ENCODE measurements around the gene SPIRE2. TPM values are rescaled to one million over a fixed set of nuclear protein-coding genes. Genes with fewer than 3 reads are reported as not detected.

Gene SPIRE2
- total and polyA plus RNA-seq, 9 of the 15 experiments (the other 6 are each of a cell fraction or from before 2014, with no cell fraction given): 0.70 to 7.5 (median 4.6) TPM

GRCh38 chr16:89796104-89796503, 32.2 kb upstream of the SPIRE2 start:
- POLR2A ChIA-PET: no interaction called here

More at GRCh38 chr16:89796104-89796503, 32.2 kb upstream of the SPIRE2 start:
- FAIRE-seq: no peak
- 97% methylated on average over 17 of the region's 18 CpGs for WGBS (ENCODE audit: insufficient coverage, low coverage, missing lambda C conversion rate)
- no peak for ATAC-seq
- Histone ChIP-seq H3K9ac (ENCODE audit: insufficient read depth in 1 of 2, low read depth in 2 of 2, low read length in 2 of 2) (peak overlapping the region in 1 of 2 experiments; percentile 26; a peak in 1 of 4 replicates), H2AFZ (ENCODE audit: low read depth, low read length) (no peak overlapping the region), H3K9me3 (replicated peaks; ENCODE audit: control insufficient read depth, insufficient read depth, low read depth, low read length) (no peaks in the 10 kb centered on the region), H3K4me2 (ENCODE audit: insufficient read depth, low read length) (no peak overlapping the region), H4K20me1 (replicated peaks; ENCODE audit: control insufficient read depth, insufficient read depth, low read length) (0 out of 2 replicates have a peak, but pooled peaks cover 3% of the 10 kb centered on the region), H3K4me3 (no peak overlapping the region), H3K27me3 (ENCODE audit: control insufficient read depth in 2 of 2, insufficient read depth in 2 of 2, low read length in 2 of 2) (no peaks in the 10 kb centered on the region), H3K9me1 (ENCODE audit: control insufficient read depth, insufficient read depth, low read length) (no peaks in the 10 kb centered on the region), H3K4me1 (replicated peaks in 1 of 2; ENCODE audit: control insufficient read depth in 2 of 2, insufficient read depth in 2 of 2, low read length in 2 of 2) (no peaks in the 10 kb centered on the region), H3K27ac (ENCODE audit: extremely low read depth, low read depth, low read length) (no peak overlapping the region), H3K79me2 (ENCODE audit: control insufficient read depth, insufficient read depth, low read length) (0 out of 3 replicates have a peak, but pooled peaks cover 3% of the 10 kb centered on the region), H3K36me3 (ENCODE audit: control insufficient read depth, insufficient read depth, low read length) (peaks cover 90% of the 10 kb centered on the region; the same call in 2 of the 3 replicates)
- CTCF ChIA-PET (ENCODE audit: low intra/inter-chr PET ratio): no interaction called here
- intact Hi-C loops (cut with micrococcal nuclease): no loop called here
- BruUV-seq (replicated peaks): no TSS peak
- TF ChIP-seq ZNF12 (CRISPR knock-in tag; IDR thresholded peaks at IDR 0.05) (no peak), POLR2G (IDR thresholded peaks at IDR 0.05; ENCODE audit: low read depth, low read length) (peak; percentile 65), SETDB1 (IDR thresholded peaks at IDR 0.05; ENCODE audit: low read length) (no peak), RBM17 (IDR thresholded peaks at IDR 0.05; ENCODE audit: borderline replicate concordance, low read depth, low read length) (no peak), RBFOX2 (IDR thresholded peaks at IDR 0.05; ENCODE audit: low read depth, low read length) (peak; percentile 46), FOXJ3 (CRISPR knock-in tag; IDR thresholded peaks at IDR 0.05) (no peak), BRD4 (IDR thresholded peaks at IDR 0.05) (no peak), KDM5B (IDR thresholded peaks at IDR 0.05; ENCODE audit: insufficient replicate concordance, low read depth, low read length) (no peak), NBN (IDR thresholded peaks at IDR 0.05; ENCODE audit: low read depth) (no peak), CEBPZ (IDR thresholded peaks at IDR 0.05; ENCODE audit: borderline replicate concordance, low read depth, low read length) (no peak), SNAPC5 (CRISPR knock-in tag; IDR thresholded peaks at IDR 0.05) (no peak)
- in situ Hi-C loops (cut with MboI): no loop called here
- no peak for DNase-seq (ENCODE audit: extremely low read depth in 1 of 4, low spot score in 3 of 4)

Data from K562 (cell line).